Esophagus squamous epithelium (tissue), 4 donors: Measurements from ENCODE around the gene CLPTM1L.

ENCODE experiments used
- POLR2A ChIP-seq, 4 donors: fragments of 450-650 bp; IDR thresholded peaks; one replicate each; pipeline ENCODE4 v1.6.1; 2017; ENCODE audit warnings: antibody characterized with exemption in 4 of 4, mild to moderate bottlenecking in 4 of 4, moderate library complexity in 3 of 4
- TF ChIP-seq, protein P1 (sequence below), 6 experiments: fragments of 450-650 bp in 4 of 6; fragments of 200-600 bp in 2 of 6; sonication (generic) in 2 of 6; IDR thresholded peaks; one replicate each; pipeline ENCODE4 v1.5.1; 2016 to 2019; ENCODE audit warnings: antibody characterized with exemption in 6 of 6, mild to moderate bottlenecking in 4 of 6, moderate library complexity in 4 of 6

- TF ChIP-seq, protein P1, sequence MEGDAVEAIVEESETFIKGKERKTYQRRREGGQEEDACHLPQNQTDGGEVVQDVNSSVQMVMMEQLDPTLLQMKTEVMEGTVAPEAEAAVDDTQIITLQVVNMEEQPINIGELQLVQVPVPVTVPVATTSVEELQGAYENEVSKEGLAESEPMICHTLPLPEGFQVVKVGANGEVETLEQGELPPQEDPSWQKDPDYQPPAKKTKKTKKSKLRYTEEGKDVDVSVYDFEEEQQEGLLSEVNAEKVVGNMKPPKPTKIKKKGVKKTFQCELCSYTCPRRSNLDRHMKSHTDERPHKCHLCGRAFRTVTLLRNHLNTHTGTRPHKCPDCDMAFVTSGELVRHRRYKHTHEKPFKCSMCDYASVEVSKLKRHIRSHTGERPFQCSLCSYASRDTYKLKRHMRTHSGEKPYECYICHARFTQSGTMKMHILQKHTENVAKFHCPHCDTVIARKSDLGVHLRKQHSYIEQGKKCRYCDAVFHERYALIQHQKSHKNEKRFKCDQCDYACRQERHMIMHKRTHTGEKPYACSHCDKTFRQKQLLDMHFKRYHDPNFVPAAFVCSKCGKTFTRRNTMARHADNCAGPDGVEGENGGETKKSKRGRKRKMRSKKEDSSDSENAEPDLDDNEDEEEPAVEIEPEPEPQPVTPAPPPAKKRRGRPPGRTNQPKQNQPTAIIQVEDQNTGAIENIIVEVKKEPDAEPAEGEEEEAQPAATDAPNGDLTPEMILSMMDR (IDR thresholded peaks at IDR 0.05) = no peak
- no peak for TF ChIP-seq POLR2A (IDR thresholded peaks at IDR 0.05)
These were observed 67.1 kb downstream of the CLPTM1L start for GRCh38 chr5:1277781-1278180.
